GM18511 (cell line): ENCODE data around the gene EQTN.

Source experiments
- ATAC-seq: cut with Tn5 transposase; IDR thresholded peaks from one replicate; pipeline ENCODE4 v1.9.1; 2021; ENCODE audit warnings: mild to moderate bottlenecking, moderate library complexity; ENCODE audit not compliant: unreplicated experiment

EQTN gene

GRCh38 chr9:27297050-27297449 lies at the start of gene EQTN:
TSS of gene EQTN (minus strand) at chr9:27297150. CDS start at chr9:27297055, 95 bp downstream.
- no peak for ATAC-seq

DNA sequence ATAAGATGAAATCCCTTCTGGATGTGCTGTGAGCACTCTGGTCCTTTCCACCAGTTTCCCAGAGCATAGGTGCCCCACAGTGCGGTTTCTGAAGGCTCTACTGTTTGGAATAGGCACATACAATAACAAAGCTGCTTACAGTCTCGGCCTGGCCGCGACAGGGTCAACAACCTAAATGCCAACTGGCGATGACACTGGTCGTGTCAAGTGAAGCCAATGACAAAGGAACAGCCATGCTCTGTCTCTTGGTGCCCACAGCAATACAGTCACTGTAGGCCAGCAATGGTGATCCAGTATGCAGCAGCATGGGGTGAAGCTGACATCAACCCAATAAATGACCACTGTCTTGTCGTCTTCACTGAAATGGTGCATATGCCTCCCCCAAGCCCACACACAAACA lies 47.8 kb upstream of the EQTN start:
- no peak for ATAC-seq

- ATAC-seq = peak; percentile 43
Observed at GRCh38 chr9:27341545-27342294, 44.8 kb upstream of the EQTN start.

DNA sequence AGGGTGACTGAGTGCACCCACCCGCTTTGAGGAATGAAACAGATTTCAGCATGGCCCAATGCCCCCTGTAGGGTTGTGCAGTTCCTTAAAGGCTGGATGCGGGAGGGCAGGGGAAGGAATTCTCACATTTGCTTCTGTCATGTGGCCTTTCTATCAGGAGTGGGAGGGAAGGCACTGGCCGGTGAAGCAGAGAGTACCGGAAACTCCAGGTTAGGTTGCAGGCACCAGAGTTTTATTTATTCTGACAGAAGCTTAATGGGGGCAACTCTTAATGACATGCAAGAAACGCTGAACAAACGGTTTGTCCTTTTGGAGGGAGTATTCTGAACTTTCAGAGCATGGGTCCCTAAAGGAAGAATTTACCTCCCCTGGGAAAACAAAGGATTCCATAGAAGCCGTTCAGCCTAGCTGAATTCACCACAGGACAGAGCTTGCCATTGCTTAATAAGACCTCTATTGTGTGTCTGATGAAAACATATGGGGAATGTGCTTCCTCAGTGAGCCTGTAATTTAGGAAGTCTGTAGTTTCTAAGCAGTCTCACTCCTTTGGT lies 44.1 kb upstream of the EQTN start:
- ATAC-seq = no peak

- no peak for ATAC-seq
Observed at GRCh38 chr9:27340285-27340674, 43.3 kb upstream of the EQTN start.

DNA sequence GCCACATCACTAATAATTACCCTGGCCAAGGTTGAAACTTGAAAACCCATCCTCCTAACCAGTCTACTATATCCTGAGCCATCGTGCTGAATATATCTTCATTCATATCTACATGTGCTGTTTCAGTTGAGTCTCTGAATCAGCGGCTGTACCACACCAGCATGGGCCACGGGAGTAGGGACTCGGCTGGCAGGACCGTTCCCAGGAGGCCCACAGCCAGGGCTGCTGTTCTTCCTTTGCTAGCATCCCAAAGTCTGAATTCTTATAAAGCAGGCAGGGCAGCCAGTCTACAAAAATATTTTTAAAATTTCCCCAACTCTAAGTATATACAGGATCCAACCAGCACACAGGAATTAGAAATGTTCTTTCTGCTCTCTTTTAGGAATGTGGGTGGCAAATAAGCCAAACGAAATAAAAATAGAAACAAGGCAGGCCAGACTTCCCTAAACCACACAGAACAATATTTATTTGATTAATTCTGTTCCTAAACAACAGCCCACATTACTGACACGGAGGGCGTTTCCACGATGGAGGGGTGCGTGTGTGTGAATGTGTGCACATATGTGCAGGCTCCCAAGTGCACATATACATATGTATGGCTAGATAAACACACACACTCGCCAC lies 42.8 kb upstream of the EQTN start:
- ATAC-seq = no peak

DNA sequence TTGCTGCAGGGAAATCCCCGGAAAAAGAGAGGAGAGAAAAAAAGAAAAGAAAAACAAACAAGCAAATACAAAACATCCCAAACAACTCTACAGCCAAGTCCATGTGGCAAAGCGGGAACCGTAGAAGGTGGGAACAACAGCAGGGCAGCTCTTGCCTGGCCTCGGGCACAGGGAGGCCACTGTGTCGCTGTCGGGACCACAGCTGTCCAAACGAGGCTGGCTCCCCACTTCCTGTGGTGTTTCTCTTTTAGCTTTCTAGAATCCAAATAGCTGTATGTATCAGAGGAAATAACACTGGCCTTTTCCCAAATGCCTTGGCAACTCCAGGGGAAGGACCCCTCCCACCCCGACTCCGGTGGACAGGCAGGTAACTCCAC lies 41.6 kb upstream of the EQTN start:
- ATAC-seq = no peak

- ATAC-seq = no peak
Observed at GRCh38 chr9:27337833-27338526, 41.0 kb upstream of the EQTN start.

DNA sequence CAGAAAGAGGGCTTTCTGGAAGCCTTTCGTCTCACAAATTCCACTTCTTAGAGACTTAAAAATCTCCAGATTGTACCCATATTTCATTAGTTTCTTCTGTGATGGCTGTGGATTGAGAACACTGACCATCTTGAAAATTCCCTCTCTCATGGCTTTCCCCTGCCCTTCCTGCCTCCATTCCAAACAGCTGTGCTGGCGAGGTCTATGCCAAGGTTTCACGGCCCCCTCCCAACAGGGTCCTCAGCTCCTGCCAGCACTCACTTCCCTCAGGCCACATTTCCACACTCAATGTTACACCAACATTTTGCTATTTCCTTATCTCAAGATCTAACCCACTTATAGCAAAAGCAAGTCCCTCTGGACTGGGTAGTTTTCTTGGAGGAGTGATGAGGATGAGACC lies 40.3 kb upstream of the EQTN start:
- no peak for ATAC-seq

- no peak for ATAC-seq
Observed at GRCh38 chr9:27336829-27337228, 39.9 kb upstream of the EQTN start.

- no peak for ATAC-seq
Observed at GRCh38 chr9:27336126-27336525, 39.2 kb upstream of the EQTN start.

DNA sequence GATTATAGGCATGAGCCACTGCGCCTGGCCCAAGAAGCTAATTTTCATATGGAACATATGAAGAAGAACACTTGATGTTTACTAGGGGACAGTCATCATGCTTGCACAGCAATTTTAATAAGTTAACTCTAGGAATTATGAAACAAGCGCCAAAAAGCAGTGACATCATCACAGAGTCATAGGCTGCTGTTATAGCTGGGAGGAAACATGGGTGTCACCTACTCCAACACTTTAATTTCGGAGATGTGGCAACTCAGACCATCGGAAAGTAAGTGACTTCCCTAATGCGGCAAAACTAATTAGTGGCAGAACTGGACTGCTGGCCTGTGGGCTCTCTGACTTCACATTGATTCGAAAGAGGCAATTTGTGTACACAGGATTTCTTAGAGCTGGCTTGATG lies 38.1 kb upstream of the EQTN start:
- ATAC-seq = no peak

- ATAC-seq = peak; percentile 80
Observed at GRCh38 chr9:27333241-27334052, 36.5 kb upstream of the EQTN start.

GRCh38 chr9:27331393-27331792 lies 34.4 kb upstream of the EQTN start:
- ATAC-seq = no peak

DNA sequence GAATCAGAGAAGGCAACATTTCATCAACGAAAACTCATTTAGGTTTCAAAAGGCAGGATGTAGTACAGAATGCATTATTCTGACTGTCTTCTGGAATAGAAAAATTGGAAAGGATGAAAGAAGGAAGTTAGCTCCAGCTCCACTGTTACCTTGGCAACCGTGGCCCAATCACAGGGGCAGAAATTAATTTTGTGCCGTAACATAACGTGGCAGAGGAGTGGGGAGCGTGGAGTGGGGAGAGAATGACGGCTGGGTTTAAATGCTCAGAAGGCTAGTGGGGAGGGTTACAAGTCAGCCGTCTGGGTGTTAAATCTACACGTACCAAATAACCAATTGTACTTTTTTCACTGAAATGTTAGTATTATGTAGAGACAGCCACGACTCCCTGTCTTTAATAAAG lies 32.3 kb upstream of the EQTN start:
- ATAC-seq = no peak

DNA sequence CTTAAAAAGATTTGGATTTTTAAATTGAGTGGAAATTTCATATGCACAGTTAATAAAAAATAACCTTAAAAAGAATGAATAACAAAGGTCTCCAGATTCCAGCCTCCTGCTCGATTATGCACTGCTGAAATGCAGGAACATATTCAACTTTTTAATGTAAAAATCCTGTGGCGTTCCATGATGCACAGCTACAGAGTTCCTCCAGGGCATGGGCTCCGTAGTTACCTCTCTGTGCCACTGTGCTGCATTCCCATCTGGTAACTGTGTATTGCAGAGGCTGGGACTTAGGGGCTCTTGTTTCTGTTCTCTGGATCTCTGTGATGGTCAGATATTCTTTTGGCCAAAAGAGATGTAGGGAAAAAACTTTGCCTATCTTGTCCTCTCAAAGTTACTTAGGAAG lies 31.5 kb upstream of the EQTN start:
- ATAC-seq = no peak

- ATAC-seq = no peak
Observed at GRCh38 chr9:27311184-27311583, 14.2 kb upstream of the EQTN start.

DNA sequence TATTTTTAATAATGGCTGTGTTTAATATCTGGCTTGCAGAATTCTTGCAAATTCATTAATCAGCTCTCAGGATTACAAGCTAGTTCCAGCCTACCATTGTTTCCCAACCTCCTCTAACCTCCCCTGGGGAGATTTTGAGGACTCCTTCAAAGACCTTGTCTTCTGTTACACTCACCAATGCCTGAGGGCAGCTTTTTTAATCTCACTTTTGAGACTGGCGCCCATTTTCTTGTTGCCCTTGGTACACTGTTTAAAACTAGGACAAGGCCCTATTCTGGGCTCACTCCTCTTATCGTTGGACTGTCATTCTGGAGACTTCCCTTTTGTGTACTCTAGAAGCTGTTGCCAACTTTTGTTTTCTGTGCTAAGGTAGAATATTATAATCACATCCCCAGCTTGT lies 13.6 kb upstream of the EQTN start:
- no peak for ATAC-seq

DNA sequence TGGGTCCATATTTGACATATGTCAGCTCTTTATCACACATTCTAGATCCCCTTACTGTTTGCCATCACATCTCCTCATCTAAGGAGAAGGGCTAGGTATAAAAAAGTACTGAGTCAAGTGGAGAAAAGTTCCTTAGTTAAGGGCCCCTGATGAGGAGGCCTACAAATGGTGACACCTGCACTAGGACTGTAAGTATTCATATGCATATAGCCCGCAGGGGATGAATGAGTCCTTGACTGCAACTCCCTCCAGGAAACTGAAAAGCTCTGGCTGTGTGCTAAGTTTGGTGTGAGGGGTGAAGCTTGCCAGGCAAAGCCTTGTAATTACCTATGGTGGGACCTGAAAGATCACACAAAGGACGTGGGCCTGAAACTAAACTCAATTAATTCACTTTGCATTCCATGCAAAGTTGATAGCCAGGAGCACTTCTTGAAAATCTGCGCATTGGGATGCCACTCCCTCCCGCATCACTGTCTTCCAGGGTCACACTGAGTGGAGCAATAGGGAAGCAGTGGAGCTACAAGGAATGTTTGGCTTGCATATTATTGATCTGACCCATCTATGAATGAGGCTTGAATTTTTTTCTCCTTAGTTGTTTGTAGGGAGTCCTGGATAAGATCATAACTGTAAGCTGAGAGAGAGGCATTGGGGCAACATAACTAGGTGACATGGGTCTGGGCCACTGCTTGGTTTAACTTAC lies 11.9 kb upstream of the EQTN start:
- no peak for ATAC-seq

DNA sequence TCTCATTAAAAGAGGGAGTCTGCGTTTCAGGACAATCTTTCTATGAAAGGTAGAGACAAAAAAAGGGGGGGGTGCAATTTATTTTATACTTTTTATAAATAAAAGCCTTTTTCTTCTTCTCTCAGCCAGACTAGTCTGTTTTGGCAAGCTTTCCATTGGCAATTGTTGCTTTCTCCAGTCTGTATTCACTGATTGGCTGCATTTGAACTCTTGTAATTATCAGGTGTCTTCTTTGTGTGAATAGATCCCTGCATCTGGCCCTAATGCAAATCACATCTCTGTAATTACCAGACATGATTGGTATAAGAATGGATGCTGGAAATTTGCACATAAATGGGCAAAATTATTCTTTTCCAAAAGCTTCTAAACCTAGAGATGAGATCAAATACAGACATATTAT lies 7.6 kb upstream of the EQTN start:
- no peak for ATAC-seq
